ENCODE data around the gene DENND6A.

GRCh38 chr3:57598765-57599360 lies 94.0 kb downstream of the DENND6A start:
- TF ChIP-seq REST (IDR thresholded peaks at IDR 0.05; ENCODE audit: low read depth) (no peak), FOXM1 (IDR thresholded peaks at IDR 0.05; ENCODE audit: borderline replicate concordance, low read depth) (no peak), MAX (IDR thresholded peaks at IDR 0.05) (no peak), ZBTB7A (IDR thresholded peaks at IDR 0.05; ENCODE audit: low read depth) (no peak), TAF1 (IDR thresholded peaks at IDR 0.05; ENCODE audit: low read depth) (no peak), CREB1 (IDR thresholded peaks at IDR 0.05; ENCODE audit: low read depth) (no peak), TCF12 (IDR thresholded peaks at IDR 0.05; ENCODE audit: low read depth) (no peak)

All from Ishikawa (cell line).